Measurements from ENCODE around the gene HEATR5B. TPM values are rescaled to one million over a fixed set of nuclear protein-coding genes. Genes with fewer than 3 reads are reported as not detected.

HEATR5B gene
- total and polyA plus RNA-seq, 2 donors (not counting 1 experiment from before 2014, with no cell fraction given): 33.0 to 44.3 TPM

DNA sequence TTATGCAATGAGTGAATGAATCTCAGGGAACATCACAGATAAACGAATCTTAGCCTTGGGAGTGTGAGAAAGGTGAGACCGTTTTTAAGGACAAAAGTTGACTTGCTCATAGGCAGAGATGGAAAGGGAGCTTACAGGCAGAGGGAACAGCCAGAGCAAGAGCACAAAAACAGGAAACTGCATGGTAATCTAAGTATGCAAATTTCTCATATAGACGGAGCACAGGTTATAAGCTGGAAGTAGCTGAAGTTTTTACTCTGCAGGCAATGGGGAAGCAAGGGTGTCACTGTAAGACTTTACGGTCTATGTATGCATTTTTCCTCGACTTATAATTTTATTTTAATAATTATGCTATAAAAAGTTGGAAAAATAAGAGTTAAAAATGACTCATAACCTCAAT is 73.0 kb downstream of the HEATR5B start:
- Histone ChIP-seq H3K79me2 (ENCODE audit: control insufficient read depth, insufficient read depth, low read length) (peaks cover 17% of the 10 kb centered on the region), H3K4me3 (ENCODE audit: control extremely low read depth in 1 of 5, extremely low read depth in 1 of 5, insufficient read depth in 1 of 5, low read depth in 2 of 5, low read length in 4 of 5) (peak overlapping the region in 2 of 5 experiments; percentile 13 to 56), H2AFZ (ENCODE audit: insufficient read depth, low read depth, low read length, poor library complexity, severe bottlenecking) (peak overlapping the region; percentile 19), H3K27ac (ENCODE audit: low read length in 2 of 2) (peak overlapping the region in 1 of 2 donors; percentile 27), H4K20me1 (ENCODE audit: control insufficient read depth, insufficient read depth, low read length, poor library complexity, severe bottlenecking) (no peaks in the 10 kb centered on the region), H3K9me3 (ENCODE audit: control extremely low read depth in 1 of 3, control insufficient read depth in 2 of 3, insufficient read depth in 1 of 3, low read length in 2 of 3) (no peaks in the 10 kb centered on the region), H3K27me3 (replicated peaks in 1 of 4; ENCODE audit: control extremely low read depth in 1 of 4, control insufficient read depth in 3 of 4, insufficient read depth in 4 of 4, low read length in 3 of 4) (no peaks in the 10 kb centered on the region), H3K9ac (ENCODE audit: low read length) (peak overlapping the region; percentile 54), H3K4me1 (ENCODE audit: control insufficient read depth in 2 of 2, insufficient read depth in 2 of 2, low read length in 2 of 2) (peaks cover 36 to 41% of the 10 kb centered on the region in 2 donors), H3K4me2 (replicated peaks; ENCODE audit: low read depth, low read length, poor library complexity, severe bottlenecking) (peak overlapping the region; percentile 93), H3K36me3 (replicated peaks in 1 of 2; ENCODE audit: control extremely low read depth in 1 of 2, control insufficient read depth in 1 of 2, extremely low read depth in 1 of 2, insufficient read depth in 2 of 2, low read length in 1 of 2) (peaks cover 0 to 63% of the 10 kb centered on the region in 2 experiments)
- ATAC-seq (ENCODE audit: low read depth) (peak; percentile 66), DNase-seq (peak; percentile 48)
- Mint-ChIP-seq H3K4me3 (peak overlapping the region; percentile 79), H3K4me1 (peaks cover 30% of the 10 kb centered on the region), H3K9me3 (ENCODE audit: insufficient read depth) (no peaks in the 10 kb centered on the region), H3K27me3 (no peaks in the 10 kb centered on the region), H3K27ac (peak overlapping the region; percentile 85)
- TF ChIP-seq CTCF (IDR thresholded peaks at IDR 0.05): no peak
- no peak for TF ChIP-seq EZH2 (IDR thresholded peaks at IDR 0.05; ENCODE audit: borderline replicate concordance, insufficient read depth, low read depth, low read length, poor library complexity, severe bottlenecking)
- WGBS (ENCODE audit: insufficient coverage): 7% methylated on average over 2 of the region's 5 CpGs
- ChIA-PET CTCF (no interaction called here), POLR2A (no interaction called here)
- intact Hi-C loops (cut with micrococcal nuclease): loop anchor here (5.0 kb wide), 1 partner anchor 71 kb away; the partner anchor contains the start of genes GPATCH11 and HEATR5B

GRCh38 chr2:37005118-37005868 is 78.9 kb downstream of the HEATR5B start:
- DNase-seq (peak; percentile 46), ATAC-seq (ENCODE audit: low read depth) (peak; percentile 65)
- peaks cover 14% of the 10 kb centered on the region for H3K4me1 Mint-ChIP-seq
- peak overlapping the region; percentile 35 for H2AFZ ChIP-seq (ENCODE audit: insufficient read depth, low read depth, low read length, poor library complexity, severe bottlenecking)
- no peak for TF ChIP-seq EZH2 (IDR thresholded peaks at IDR 0.05; ENCODE audit: borderline replicate concordance, insufficient read depth, low read depth, low read length, poor library complexity, severe bottlenecking)
- TF ChIP-seq CTCF (IDR thresholded peaks at IDR 0.05): peak; percentile 49
- H3K4me3 Mint-ChIP-seq: peak overlapping the region; percentile 74
- peak overlapping the region; percentile 52 for H3K4me2 ChIP-seq (replicated peaks; ENCODE audit: low read depth, low read length, poor library complexity, severe bottlenecking)
- peak overlapping the region in 1 of 2 donors; percentile 57 for H3K27ac ChIP-seq (ENCODE audit: low read length in 2 of 2)
- H3K27me3 ChIP-seq (replicated peaks in 1 of 4; ENCODE audit: control extremely low read depth in 1 of 4, control insufficient read depth in 3 of 4, insufficient read depth in 4 of 4, low read length in 3 of 4): no peaks in the 10 kb centered on the region
- peaks cover 5 to 92% of the 10 kb centered on the region in 2 experiments for H3K36me3 ChIP-seq (replicated peaks in 1 of 2; ENCODE audit: control extremely low read depth in 1 of 2, control insufficient read depth in 1 of 2, extremely low read depth in 1 of 2, insufficient read depth in 2 of 2, low read length in 1 of 2)
- peaks cover 13 to 17% of the 10 kb centered on the region in 2 donors for H3K4me1 ChIP-seq (ENCODE audit: control insufficient read depth in 2 of 2, insufficient read depth in 2 of 2, low read length in 2 of 2)
- peaks cover 12% of the 10 kb centered on the region for H3K79me2 ChIP-seq (ENCODE audit: control insufficient read depth, insufficient read depth, low read length)
- POLR2A ChIA-PET: no interaction called here
- H3K4me3 ChIP-seq (ENCODE audit: control extremely low read depth in 1 of 5, extremely low read depth in 1 of 5, insufficient read depth in 1 of 5, low read depth in 2 of 5, low read length in 4 of 5): peak overlapping the region in 2 of 5 experiments; percentile 6 to 18
- no peaks in the 10 kb centered on the region for H3K9me3 Mint-ChIP-seq (ENCODE audit: insufficient read depth)
- no peaks in the 10 kb centered on the region for H3K9me3 ChIP-seq (ENCODE audit: control extremely low read depth in 1 of 3, control insufficient read depth in 2 of 3, insufficient read depth in 1 of 3, low read length in 2 of 3)
- peak overlapping the region; percentile 18 for H3K9ac ChIP-seq (ENCODE audit: low read length)
- CTCF ChIA-PET: interaction anchor here (0.6 kb wide), 1 partner anchor 36 kb away, joined by 3 read pairs; no protein-coding TSS in a partner anchor
- WGBS (ENCODE audit: insufficient coverage): 45% methylated on average over 6 of the region's 8 CpGs
- H4K20me1 ChIP-seq (ENCODE audit: control insufficient read depth, insufficient read depth, low read length, poor library complexity, severe bottlenecking): no peaks in the 10 kb centered on the region
- H3K27ac Mint-ChIP-seq: peak overlapping the region; percentile 86
- intact Hi-C loops (cut with micrococcal nuclease): loop anchor here (2.0 to 5.0 kb wide), 2 partner anchors 37 to 224 kb away; no protein-coding TSS in a partner anchor
- no peaks in the 10 kb centered on the region for H3K27me3 Mint-ChIP-seq
